Vagina (tissue), 2 donors: ENCODE measurements around the gene HOXC11. TPM values are rescaled to one million over a fixed set of nuclear protein-coding genes. Genes with fewer than 3 reads are reported as not detected.

ENCODE experiments used
- DNase-seq, 2 donors: peaks; one replicate each; pipeline ENCODE4 v3.0.0-alpha.2; 2017; ENCODE audit errors: extremely low spot score in 2 of 2
- H3K27ac ChIP-seq: fragments of 200-600 bp; sonication (generic); one replicate; pipeline ENCODE4 v1.5.1; 2019
- H3K27me3 ChIP-seq: fragments of 200-600 bp; sonication (generic); one replicate; pipeline ENCODE4 v1.5.1; 2019
- H3K36me3 ChIP-seq, 2 donors: fragments of 200-600 bp; sonication (generic); one replicate each; pipeline ENCODE4 v1.5.1; 2017 to 2019
- H3K4me1 ChIP-seq: fragments of 200-600 bp; sonication (generic); one replicate; pipeline ENCODE4 v1.5.1; 2019
- H3K4me3 ChIP-seq, 2 donors: fragments of 200-600 bp; sonication (generic); 1 replicate in 1 of 2; 2 replicates in 1 of 2; pipeline ENCODE4 v1.5.1; 2016 to 2019
- H3K9me3 ChIP-seq: fragments of 200-600 bp; sonication (generic); one replicate; pipeline ENCODE4 v1.5.1; 2019
- CTCF ChIP-seq, 3 experiments: fragments of 450-650 bp in 2 of 3; fragments of 200-600 bp in 1 of 3; sonication (generic) in 1 of 3; IDR thresholded peaks; one replicate each; pipeline ENCODE4 v1.5.1; 2017 to 2019; ENCODE audit warnings: antibody characterized with exemption in 3 of 3, mild to moderate bottlenecking in 2 of 3, moderate library complexity in 2 of 3
- POLR2A ChIP-seq, 2 donors: fragments of 450-650 bp; IDR thresholded peaks; one replicate each; pipeline ENCODE4 v1.6.1; 2017; ENCODE audit warnings: antibody characterized with exemption in 2 of 2, mild to moderate bottlenecking in 2 of 2, moderate library complexity in 2 of 2
- POLR2AphosphoS5 ChIP-seq, 2 donors: sonication (generic); formaldehyde crosslinking; IDR thresholded peaks; one replicate each; pipeline ENCODE4 v1.9.0; 2017; ENCODE audit warnings: antibody characterized with exemption in 2 of 2, mild to moderate bottlenecking in 2 of 2, low read depth in 1 of 2; ENCODE audit not compliant: insufficient read depth in 1 of 2
- intact Hi-C: fragments of 100-400 bp; cut with DNase I; formaldehyde crosslinking; loops from one replicate; pipeline ENCODE4 v1.15.1; 2023
- total RNA-seq: library from RNA; depleted of rRNA; stranded (reverse); fragments of >200 nt; gene quantifications from one replicate; pipeline ENCODE4 v1.2.3, GENCODE V29; 2016

The HOXC11 gene
- total RNA-seq, 1 donor from 2014 or later, result not detected

GRCh38 chr12:54002278-54002914 lies 29.5 kb downstream of the HOXC11 start:
- Histone ChIP-seq H3K27ac (no peak overlapping the region), H3K36me3 (no peaks in the 10 kb centered on the region), H3K27me3 (peaks cover 25% of the 10 kb centered on the region), H3K9me3 (no peaks in the 10 kb centered on the region), H3K4me1 (peaks cover 22% of the 10 kb centered on the region), H3K4me3 (no peak overlapping the region)
- DNase-seq, result no peak
- TF ChIP-seq POLR2A (IDR thresholded peaks at IDR 0.05) (no peak), POLR2AphosphoS5 (IDR thresholded peaks at IDR 0.05; ENCODE audit: insufficient read depth in 1 of 2, low read depth in 1 of 2) (no peak), CTCF (IDR thresholded peaks at IDR 0.05) (no peak)
- intact Hi-C loops, result no loop called here

GRCh38 chr12:54002915-54003389 lies 30.0 kb downstream of the HOXC11 start:
- no peak overlapping the region for H3K27ac ChIP-seq
- peaks cover 21% of the 10 kb centered on the region for H3K27me3 ChIP-seq
- no peak for TF ChIP-seq POLR2AphosphoS5 (IDR thresholded peaks at IDR 0.05; ENCODE audit: insufficient read depth in 1 of 2, low read depth in 1 of 2)
- TF ChIP-seq POLR2A (IDR thresholded peaks at IDR 0.05), result no peak
- TF ChIP-seq CTCF (IDR thresholded peaks at IDR 0.05), result no peak

GRCh38 chr12:54003625-54004024 lies 30.7 kb downstream of the HOXC11 start:
- Histone ChIP-seq H3K4me3 (no peak overlapping the region), H3K27me3 (peaks cover 21% of the 10 kb centered on the region), H3K9me3 (no peaks in the 10 kb centered on the region), H3K36me3 (no peaks in the 10 kb centered on the region), H3K4me1 (peaks cover 22% of the 10 kb centered on the region), H3K27ac (no peak overlapping the region)
- TF ChIP-seq POLR2AphosphoS5 (IDR thresholded peaks at IDR 0.05; ENCODE audit: insufficient read depth in 1 of 2, low read depth in 1 of 2) (no peak), POLR2A (IDR thresholded peaks at IDR 0.05) (no peak), CTCF (IDR thresholded peaks at IDR 0.05) (no peak)
- intact Hi-C loops, result no loop called here
- DNase-seq, result no peak

More at GRCh38 chr12:54002915-54003389, 30.0 kb downstream of the HOXC11 start:
- Histone ChIP-seq H3K9me3 (no peaks in the 10 kb centered on the region), H3K4me3 (no peak overlapping the region), H3K4me1 (peaks cover 22% of the 10 kb centered on the region), H3K36me3 (no peaks in the 10 kb centered on the region)
- DNase-seq, result no peak
- intact Hi-C loops, result no loop called here

GRCh38 chr12:54004063-54004840 lies 31.3 kb downstream of the HOXC11 start:
- intact Hi-C loops, result no loop called here
- peaks cover 25% of the 10 kb centered on the region for H3K4me1 ChIP-seq
- TF ChIP-seq POLR2A (IDR thresholded peaks at IDR 0.05), result no peak
- no peak for TF ChIP-seq POLR2AphosphoS5 (IDR thresholded peaks at IDR 0.05; ENCODE audit: insufficient read depth in 1 of 2, low read depth in 1 of 2)
- TF ChIP-seq CTCF (IDR thresholded peaks at IDR 0.05), result no peak
- H3K4me3 ChIP-seq, result no peak overlapping the region
- H3K27me3 ChIP-seq, result peaks cover 20% of the 10 kb centered on the region
- no peaks in the 10 kb centered on the region for H3K36me3 ChIP-seq
- H3K27ac ChIP-seq, result no peak overlapping the region
- no peaks in the 10 kb centered on the region for H3K9me3 ChIP-seq
- DNase-seq, result no peak
